GM23338 (cell line): ENCODE measurements around the gene NXPE3.

Source experiments
- CREB1 ChIP-seq: fragments of 250-450 bp; sonication (Bioruptor Pico); IDR thresholded peaks from 2 replicates; pipeline ENCODE4 v1.5.0; 2020; ENCODE audit warnings: low read depth, mild to moderate bottlenecking, moderate library complexity
- CTCF ChIP-seq, 2 experiments: fragments of 200-600 bp in 1 of 2; sonication (generic) in 1 of 2; conservative IDR thresholded peaks; 2 replicates each; pipeline versions ENCODE4 v1.5.1 to v1.6.1; 2016 to 2017; ENCODE audit warnings: antibody characterized with exemption in 2 of 2, low read depth in 2 of 2, mild to moderate bottlenecking in 2 of 2, moderate library complexity in 1 of 2
- ETS1 ChIP-seq: IDR thresholded peaks from 2 replicates; pipeline ENCODE4 v1.6.1; 2016; ENCODE audit warnings: antibody characterized with exemption
- EZH2 ChIP-seq: fragments of 200-600 bp; sonication (generic); IDR thresholded peaks from one replicate; pipeline ENCODE4 v1.8.0; 2017; ENCODE audit warnings: antibody characterized with exemption, mild to moderate bottlenecking, low read depth; ENCODE audit not compliant: unreplicated experiment
- POLR2AphosphoS5 ChIP-seq: IDR thresholded peaks from 2 replicates; pipeline ENCODE4 v1.6.1; 2016; ENCODE audit warnings: antibody characterized with exemption, low read depth
- STAT1 ChIP-seq: IDR thresholded peaks from one replicate; pipeline ENCODE4 v1.6.1; 2016; ENCODE audit warnings: antibody characterized with exemption; ENCODE audit not compliant: unreplicated experiment
- ZNF331 ChIP-seq: fragments of 250-450 bp; sonication (Bioruptor Pico); IDR thresholded peaks from 2 replicates; pipeline ENCODE4 v1.5.0; 2020; ENCODE audit warnings: low read depth, mild to moderate bottlenecking, moderate library complexity

- TF ChIP-seq CTCF (conservative IDR thresholded peaks at IDR 0.05; ENCODE audit: low read depth in 2 of 2), result no peak
- no peak for TF ChIP-seq STAT1
- no peak for TF ChIP-seq POLR2AphosphoS5
- no peak for TF ChIP-seq CREB1 (CRISPR knock-in tag)
- no peak for TF ChIP-seq ZNF331 (CRISPR knock-in tag)
- no peak for TF ChIP-seq EZH2
- no peak for TF ChIP-seq ETS1
These were observed 33.9 kb downstream of the NXPE3 start for GRCh38 chr3:101812895-101813294.
